Right lobe of liver (tissue), 4 donors: ENCODE data around the gene TLE3.

Experiments
- POLR2A ChIP-seq: fragments of 450-650 bp; IDR thresholded peaks from one replicate; pipeline ENCODE4 v1.6.1; 2017; ENCODE audit warnings: antibody characterized with exemption, mild to moderate bottlenecking
- TF ChIP-seq, protein P1 (sequence below), 4 donors: fragments of 200-600 bp in 3 of 4; fragments of 450-650 bp in 1 of 4; IDR thresholded peaks; one replicate each; pipeline versions ENCODE4 v1.5.1 to v1.8.0; 2016 to 2022; ENCODE audit warnings: antibody characterized with exemption in 4 of 4, mild to moderate bottlenecking in 2 of 4
- donor health status: DM: no; HTN: no; CAD: no.
- donor health status: DM: no; HTN: no; CAD: no.
- donor health status: DM: no; HTN: yes; CAD: no.

- TF ChIP-seq, protein P1, sequence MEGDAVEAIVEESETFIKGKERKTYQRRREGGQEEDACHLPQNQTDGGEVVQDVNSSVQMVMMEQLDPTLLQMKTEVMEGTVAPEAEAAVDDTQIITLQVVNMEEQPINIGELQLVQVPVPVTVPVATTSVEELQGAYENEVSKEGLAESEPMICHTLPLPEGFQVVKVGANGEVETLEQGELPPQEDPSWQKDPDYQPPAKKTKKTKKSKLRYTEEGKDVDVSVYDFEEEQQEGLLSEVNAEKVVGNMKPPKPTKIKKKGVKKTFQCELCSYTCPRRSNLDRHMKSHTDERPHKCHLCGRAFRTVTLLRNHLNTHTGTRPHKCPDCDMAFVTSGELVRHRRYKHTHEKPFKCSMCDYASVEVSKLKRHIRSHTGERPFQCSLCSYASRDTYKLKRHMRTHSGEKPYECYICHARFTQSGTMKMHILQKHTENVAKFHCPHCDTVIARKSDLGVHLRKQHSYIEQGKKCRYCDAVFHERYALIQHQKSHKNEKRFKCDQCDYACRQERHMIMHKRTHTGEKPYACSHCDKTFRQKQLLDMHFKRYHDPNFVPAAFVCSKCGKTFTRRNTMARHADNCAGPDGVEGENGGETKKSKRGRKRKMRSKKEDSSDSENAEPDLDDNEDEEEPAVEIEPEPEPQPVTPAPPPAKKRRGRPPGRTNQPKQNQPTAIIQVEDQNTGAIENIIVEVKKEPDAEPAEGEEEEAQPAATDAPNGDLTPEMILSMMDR (IDR thresholded peaks at IDR 0.05) = no peak
- no peak for TF ChIP-seq POLR2A
Observed at GRCh38 chr15:70039917-70040316, 57.8 kb downstream of the TLE3 start.
